Fibroblast of skin of abdomen (primary cell): Measurements from ENCODE around the gene PNMA8A.
"Not testable (repeated sequence)": the region's sequence is repeated elsewhere in the genome, so short reads cannot be mapped to it uniquely, and the experiment has no call there.

Experiments
- DNase-seq: peaks from one replicate; pipeline ENCODE4 v3.0.0-alpha.2; 2013

PNMA8A gene

GRCh38 chr19:46463516-46463915 is 7.8 kb downstream of the PNMA8A start:
- no peak for DNase-seq

DNA sequence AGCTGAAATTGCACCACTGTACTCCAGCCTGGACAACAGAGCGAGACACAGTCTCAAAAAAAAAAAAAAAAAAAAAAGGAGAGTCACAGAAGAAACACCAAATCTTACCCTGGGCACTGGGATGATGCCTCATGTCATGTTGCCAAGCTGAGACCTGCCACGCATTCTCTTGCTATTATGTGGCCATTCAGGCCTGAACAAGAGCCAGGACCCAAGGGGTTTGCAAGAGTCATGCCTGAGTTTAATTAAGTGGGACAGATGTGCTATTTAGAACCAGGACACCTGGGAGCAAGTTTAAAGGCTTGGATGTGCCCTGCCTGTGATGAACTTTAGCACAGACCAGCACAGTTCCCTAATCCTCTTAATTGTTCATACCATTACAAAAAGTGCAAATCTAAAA is 9.8 kb downstream of the PNMA8A start:
- DNase-seq = no peak

- no peak for DNase-seq
Observed at GRCh38 chr19:46460981-46461380, 10.4 kb downstream of the PNMA8A start.

- no peak for DNase-seq
Observed at GRCh38 chr19:46460055-46460454, 11.3 kb downstream of the PNMA8A start.

DNA sequence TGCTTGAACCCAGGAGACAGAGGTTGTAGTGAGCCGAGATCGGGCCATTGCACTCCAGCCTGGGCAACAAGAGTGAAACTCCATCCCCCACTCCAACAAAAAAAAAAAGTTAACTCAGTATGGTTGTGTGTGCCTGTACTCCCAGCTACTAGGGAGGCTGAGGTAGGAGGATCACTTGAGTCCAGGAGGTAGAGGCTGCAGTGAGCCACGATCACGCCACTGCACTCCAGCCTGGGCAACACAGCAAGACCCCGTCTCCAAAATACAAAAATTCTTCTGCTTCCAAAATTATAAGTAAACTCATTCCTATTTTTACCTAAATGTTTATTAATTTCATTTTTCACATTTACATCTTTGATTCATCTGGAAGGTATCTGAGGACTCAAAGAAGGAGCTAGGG is 14.4 kb downstream of the PNMA8A start:
- DNase-seq = no peak

GRCh38 chr19:46454244-46454643 is 17.1 kb downstream of the PNMA8A start:
- DNase-seq = no peak

DNA sequence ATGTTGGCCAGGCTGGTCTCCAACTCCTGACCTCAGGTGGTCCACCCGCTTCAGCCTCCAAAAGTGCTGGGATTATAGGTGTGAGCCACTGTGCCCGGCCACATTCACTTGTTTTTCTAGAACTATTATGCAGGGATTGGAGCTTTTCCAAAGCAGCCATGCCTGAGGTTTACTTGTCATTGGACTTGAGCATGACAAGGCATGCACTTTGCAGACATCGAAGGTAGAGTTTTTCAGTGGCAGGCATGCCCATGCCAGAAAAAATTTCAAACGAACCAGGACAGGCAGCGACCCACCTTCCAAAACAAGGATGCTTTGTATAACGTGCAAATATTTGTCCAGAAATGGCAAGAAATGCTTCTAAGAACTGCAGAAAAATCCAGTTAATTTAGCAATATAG is 17.7 kb downstream of the PNMA8A start:
- DNase-seq = no peak

- DNase-seq = no peak
Observed at GRCh38 chr19:46452186-46452585, 19.2 kb downstream of the PNMA8A start.

GRCh38 chr19:46451352-46451751 is 20.0 kb downstream of the PNMA8A start:
- DNase-seq = no peak

DNA sequence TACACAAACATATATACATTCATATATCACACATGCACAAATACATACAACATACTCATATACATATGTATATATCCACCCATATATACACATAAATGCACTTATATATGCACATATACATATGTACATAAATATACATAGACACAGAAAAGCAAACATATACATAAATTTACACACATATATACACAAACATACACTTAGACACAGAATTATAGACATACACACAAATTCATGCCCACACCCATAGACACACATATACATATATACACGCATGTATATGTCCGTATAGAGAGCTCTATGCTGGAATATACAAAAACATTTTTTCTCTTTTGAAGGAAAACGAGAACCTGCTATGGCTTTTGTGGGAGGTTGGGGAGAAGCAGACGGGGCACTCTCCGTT is 20.6 kb downstream of the PNMA8A start:
- DNase-seq = no peak

DNA sequence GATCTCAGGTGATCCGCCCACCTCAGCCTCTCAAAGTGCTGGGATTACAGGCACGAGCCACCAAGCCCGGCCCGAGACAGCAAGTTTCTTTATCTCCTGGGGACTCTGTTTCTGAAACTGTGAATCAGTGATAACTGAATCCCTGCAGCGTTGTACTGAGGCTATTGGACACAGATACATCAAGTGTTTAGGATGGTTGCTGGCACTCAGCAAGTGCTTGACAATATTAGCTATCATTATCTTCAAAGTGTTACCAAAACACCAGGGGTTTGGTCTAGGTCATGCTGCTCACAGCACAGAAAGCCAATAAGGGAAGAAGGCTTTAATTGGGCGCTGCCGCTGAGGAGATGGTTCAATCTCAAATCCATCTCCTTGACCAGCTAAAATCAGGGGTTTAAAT is 22.1 kb downstream of the PNMA8A start:
- DNase-seq = no peak

- no peak for DNase-seq
Observed at GRCh38 chr19:46448601-46449000, 22.8 kb downstream of the PNMA8A start.

DNA sequence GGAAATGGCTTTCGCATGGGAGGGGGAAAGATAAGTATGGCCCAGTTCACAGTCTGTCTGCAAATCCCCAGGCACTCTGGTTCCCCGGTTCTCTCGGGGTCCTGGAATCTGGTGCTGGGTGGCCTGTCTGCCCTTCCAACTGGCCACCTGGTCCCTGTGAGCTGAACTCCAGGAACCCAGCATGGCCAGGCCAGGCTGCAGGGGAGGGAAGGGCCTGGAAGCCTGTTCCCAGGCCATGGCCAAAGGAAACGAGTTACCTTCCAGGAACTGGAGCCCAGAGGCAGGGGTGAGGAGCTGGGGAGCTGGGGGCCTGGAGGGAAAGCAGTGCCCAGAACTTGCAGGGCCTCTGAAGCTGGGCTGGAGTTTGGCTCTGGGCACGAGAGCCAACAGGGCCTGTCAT is 23.5 kb downstream of the PNMA8A start:
- DNase-seq = no peak

- DNase-seq = no peak
Observed at GRCh38 chr19:46447006-46447405, 24.4 kb downstream of the PNMA8A start.

- no peak for DNase-seq
Observed at GRCh38 chr19:46446021-46446420, 25.3 kb downstream of the PNMA8A start.

DNA sequence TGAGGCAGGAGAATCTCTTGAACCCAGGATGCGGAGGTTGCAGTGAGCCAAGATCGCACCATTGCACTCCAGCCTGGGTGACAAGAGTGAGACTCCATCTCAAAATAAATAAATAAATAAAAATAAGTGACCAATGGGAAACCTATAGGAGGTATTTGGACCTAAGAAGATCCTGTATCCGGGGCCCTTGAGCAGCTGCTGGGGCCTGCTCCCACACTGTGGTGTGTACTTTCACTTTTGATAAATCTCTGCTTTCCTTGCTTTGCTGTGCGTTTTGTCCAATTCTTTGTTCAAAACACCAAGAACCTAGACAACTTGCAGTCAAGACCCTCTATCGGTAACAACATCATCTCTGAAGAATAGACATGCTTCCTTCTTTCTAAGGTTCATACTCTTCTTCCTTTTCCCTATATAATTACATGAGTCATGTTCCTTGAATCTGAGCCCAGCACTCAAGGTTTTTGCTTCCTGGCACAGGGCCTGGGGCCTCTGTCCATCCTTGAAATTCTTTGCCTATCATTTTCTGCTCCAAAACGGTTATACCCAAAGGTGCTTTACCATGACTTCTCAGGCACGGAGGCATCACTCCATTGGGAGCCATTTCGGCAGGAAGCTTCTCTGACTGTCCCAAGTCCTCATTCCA is 28.4 kb downstream of the PNMA8A start:
- DNase-seq = peak; percentile 79

GRCh38 chr19:46441866-46442265 is 29.5 kb downstream of the PNMA8A start:
- DNase-seq = no peak

DNA sequence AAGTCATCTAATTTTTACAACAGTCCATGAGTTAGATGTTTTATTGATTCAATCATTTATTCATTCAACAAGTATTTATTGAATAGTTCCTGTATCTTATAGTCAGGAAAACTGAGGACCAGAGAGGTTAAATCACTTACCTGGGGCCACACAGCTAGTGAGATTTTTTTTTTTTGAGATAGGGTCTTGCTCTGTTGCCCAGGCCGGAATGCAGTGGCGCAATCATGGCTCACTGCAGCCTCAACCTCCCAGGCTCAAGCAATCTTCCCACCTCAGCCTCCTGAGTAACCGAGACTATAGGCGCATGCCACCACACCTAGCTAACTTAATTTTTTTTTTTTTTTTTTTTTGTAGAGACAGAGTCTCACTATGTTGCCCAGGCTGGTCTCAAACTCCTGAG is 35.7 kb downstream of the PNMA8A start:
- DNase-seq = not testable (repeated sequence)

DNA sequence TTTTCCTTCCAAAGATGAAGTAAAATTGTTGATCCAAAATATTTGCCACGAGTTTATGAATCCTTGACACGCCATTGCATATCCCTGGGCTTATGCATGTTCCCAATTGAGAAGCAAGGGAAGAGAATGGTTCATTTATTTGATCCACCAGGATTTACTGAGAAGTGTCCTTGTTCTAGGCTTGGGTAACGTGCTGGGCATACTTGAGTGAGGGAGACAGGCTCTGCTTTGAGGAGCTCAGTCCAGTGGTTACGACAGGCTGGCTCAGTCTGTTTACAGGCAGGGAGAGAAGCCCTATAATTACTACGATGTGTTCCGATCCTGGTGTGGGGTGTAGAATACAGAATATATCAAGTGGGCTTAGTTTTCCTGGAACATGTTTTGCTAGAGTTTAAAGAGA is 36.4 kb downstream of the PNMA8A start:
- no peak for DNase-seq

DNA sequence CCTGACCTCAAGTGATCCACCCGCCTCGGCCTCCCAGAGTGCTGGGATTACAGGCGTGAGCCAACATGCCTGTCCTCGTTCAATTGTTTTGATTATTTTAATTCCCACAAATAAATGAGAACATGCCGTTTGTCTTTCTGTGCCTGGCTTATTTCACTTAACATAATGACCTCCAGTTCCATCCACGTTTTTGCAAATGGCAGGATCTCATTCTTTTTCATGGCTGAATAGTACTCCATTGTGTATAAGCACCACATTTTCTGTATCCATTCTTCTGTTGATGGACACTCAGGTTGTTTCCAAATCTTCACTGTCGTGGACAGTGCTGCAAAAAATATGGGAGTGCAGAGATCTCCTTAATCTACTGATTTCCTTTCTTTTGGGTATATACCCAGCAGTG is 37.9 kb downstream of the PNMA8A start:
- DNase-seq = not testable (repeated sequence)

GRCh38 chr19:46431824-46432223 is 39.5 kb downstream of the PNMA8A start:
- no peak for DNase-seq

GRCh38 chr19:46429999-46430398 is 41.4 kb downstream of the PNMA8A start:
- DNase-seq = no peak

GRCh38 chr19:46428239-46429135 is 42.9 kb downstream of the PNMA8A start, which contains the start of gene PNMA8C:
PNMA8C (minus strand) TSS chr19:46428936; CDS start chr19:46428359, 577 bp downstream.
- DNase-seq = peak; percentile 52

DNA sequence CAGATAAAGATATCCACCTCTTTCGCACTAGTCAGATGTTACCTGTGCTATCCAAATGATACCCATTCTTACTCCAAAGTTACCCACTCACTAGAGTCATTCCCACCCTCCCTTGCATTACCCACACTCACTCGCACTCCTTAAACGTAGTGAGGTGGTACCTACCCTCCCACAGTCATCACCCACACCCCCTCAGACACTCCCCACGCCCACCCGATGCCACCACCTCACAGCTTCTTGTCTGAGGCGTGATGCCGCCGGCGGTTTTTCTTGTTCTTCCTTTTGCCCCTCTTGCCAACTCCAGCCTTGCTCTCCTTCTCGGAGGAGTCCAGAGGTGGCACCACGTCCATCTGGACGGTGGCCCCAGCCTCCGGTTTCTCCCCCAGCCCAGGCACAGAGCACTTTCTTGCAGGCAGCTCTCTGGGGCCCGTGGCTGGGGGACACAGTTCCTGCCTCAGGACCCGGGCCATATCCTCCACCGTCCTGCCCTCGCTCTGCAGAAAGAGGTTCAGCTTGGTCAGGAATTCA is 43.8 kb downstream of the PNMA8A start:
- DNase-seq = no peak
